Measurements from ENCODE around the gene DDIAS. TPM values are rescaled to one million over a fixed set of nuclear protein-coding genes. Genes with fewer than 3 reads are reported as not detected.
A peak's percentile ranks its signal among the peaks of the same experiment; 100 is the strongest.

The DDIAS gene
- total and polyA plus RNA-seq, 2 donors (not counting 3 experiments of a cell fraction or from before 2014, with no cell fraction given), result 4.5 to 9.2 TPM

GRCh38 chr11:82883853-82884252, 17.7 kb upstream of the DDIAS start:
- no TSS peak for BruUV-seq (replicated peaks)
- no peak overlapping the region for H2AFZ ChIP-seq (ENCODE audit: low read depth, low read length)
- peak overlapping the region; percentile 12 for H3K4me2 ChIP-seq (ENCODE audit: insufficient read depth, low read length)
- FAIRE-seq, result peak; percentile 94
- H3K36me3 ChIP-seq (ENCODE audit: control insufficient read depth in 2 of 2, extremely low read depth in 1 of 2, insufficient read depth in 2 of 2, low read length in 2 of 2), result no peaks in the 10 kb centered on the region
- no peaks in the 10 kb centered on the region for H3K27me3 ChIP-seq (ENCODE audit: control insufficient read depth in 2 of 2, insufficient read depth in 2 of 2, low read length in 2 of 2)
- H3K4me1 ChIP-seq (ENCODE audit: control insufficient read depth, extremely low read depth, insufficient read depth, low read length), result peaks cover 38% of the 10 kb centered on the region
- no peak overlapping the region for H3K4me3 ChIP-seq (replicated peaks in 1 of 3; ENCODE audit: insufficient read depth in 1 of 3, low read depth in 1 of 3, low read length in 3 of 3)
- intact Hi-C loops (cut with micrococcal nuclease), result loop anchor here (1.0 kb wide), 2 partner anchors 10 to 17 kb away; partner anchors contain the start of gene DDIAS
- CTCF ChIA-PET, result interaction anchor here (1.2 to 3.9 kb wide), 4 partner anchors 12 to 108 kb away, joined by 4 to 42 read pairs (median 15); partner anchors contain the start of genes DDIAS and PRCP
- peaks cover 18% of the 10 kb centered on the region for H3K79me2 ChIP-seq (ENCODE audit: control insufficient read depth, insufficient read depth, low read length)
- H4K20me1 ChIP-seq (replicated peaks; ENCODE audit: control insufficient read depth, extremely low read depth, insufficient read depth, low read length), result no peaks in the 10 kb centered on the region
- no peak overlapping the region for H3K9ac ChIP-seq (replicated peaks; ENCODE audit: extremely low read depth, insufficient read depth, low read length)
- no peaks in the 10 kb centered on the region for H3K9me1 ChIP-seq (replicated peaks; ENCODE audit: control insufficient read depth, extremely low read depth, insufficient read depth, low read length)
- H3K27ac ChIP-seq (ENCODE audit: insufficient read depth, low read depth, low read length), result peak overlapping the region; percentile 68
- TF ChIP-seq JUN (IDR thresholded peaks at IDR 0.05; ENCODE audit: borderline replicate concordance, insufficient read depth, insufficient read length, low read depth) (peak; percentile 48), MYC (IDR thresholded peaks at IDR 0.05; ENCODE audit: low read depth, low read length) (no peak), FOS (IDR thresholded peaks at IDR 0.05; ENCODE audit: borderline replicate concordance, insufficient read depth, low read length) (peak; percentile 94), CTCF (IDR thresholded peaks at IDR 0.05; ENCODE audit: extremely low read depth in 1 of 2, insufficient read depth in 1 of 2, low read depth in 1 of 2, low read length in 2 of 2) (no peak), GATA2 (IDR thresholded peaks at IDR 0.05; ENCODE audit: insufficient read depth, insufficient read length, low read depth, low read length) (peak; percentile 96), POLR2AphosphoS5 (IDR thresholded peaks at IDR 0.05; ENCODE audit: insufficient read depth, low read depth, low read length) (peak; percentile 94), EZH2 (IDR thresholded peaks at IDR 0.05; ENCODE audit: borderline replicate concordance, low read depth, low read length, severe bottlenecking) (no peak), POLR2A (IDR thresholded peaks at IDR 0.05; ENCODE audit: low read depth, low read length) (peak; percentile 66)
- TF ChIP-seq, protein P1, sequence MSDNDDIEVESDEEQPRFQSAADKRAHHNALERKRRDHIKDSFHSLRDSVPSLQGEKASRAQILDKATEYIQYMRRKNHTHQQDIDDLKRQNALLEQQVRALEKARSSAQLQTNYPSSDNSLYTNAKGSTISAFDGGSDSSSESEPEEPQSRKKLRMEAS (IDR thresholded peaks at IDR 0.05; ENCODE audit: insufficient read depth, insufficient read length), result no peak
- POLR2A ChIA-PET, result interaction anchor here (1.3 to 1.4 kb wide), 2 partner anchors 10 to 16 kb away, joined by 3 to 5 read pairs; partner anchors contain the start of gene PRCP
- dilution Hi-C loops (cut with MboI; ENCODE audit: extremely low pct_ligation_motif_present, low sequenced_read_pairs), result no loop called here
- no peaks in the 10 kb centered on the region for H3K9me3 ChIP-seq (replicated peaks; ENCODE audit: control insufficient read depth, insufficient read depth, low read length)
- peak; percentile 94 for DNase-seq (ENCODE audit: low read depth, low spot score)
